Measurements from ENCODE around the gene DTD2.
"Not testable (repeated sequence)": the region's sequence is repeated elsewhere in the genome, so short reads cannot be mapped to it uniquely, and the experiment has no call there.

Gene DTD2

GRCh38 chr14:31442284-31442683 is 15.0 kb downstream of the DTD2 start:
- no peak for DNase-seq (ENCODE audit: low read depth in 3 of 3, low spot score in 1 of 3)

- no peak for DNase-seq (ENCODE audit: low read depth in 3 of 3, low spot score in 1 of 3)
These were observed 15.8 kb downstream of the DTD2 start for GRCh38 chr14:31441273-31442111.

- DNase-seq (ENCODE audit: low read depth in 3 of 3, low spot score in 1 of 3): no peak
These were observed 17.0 kb downstream of the DTD2 start for GRCh38 chr14:31440280-31440679.

DNA sequence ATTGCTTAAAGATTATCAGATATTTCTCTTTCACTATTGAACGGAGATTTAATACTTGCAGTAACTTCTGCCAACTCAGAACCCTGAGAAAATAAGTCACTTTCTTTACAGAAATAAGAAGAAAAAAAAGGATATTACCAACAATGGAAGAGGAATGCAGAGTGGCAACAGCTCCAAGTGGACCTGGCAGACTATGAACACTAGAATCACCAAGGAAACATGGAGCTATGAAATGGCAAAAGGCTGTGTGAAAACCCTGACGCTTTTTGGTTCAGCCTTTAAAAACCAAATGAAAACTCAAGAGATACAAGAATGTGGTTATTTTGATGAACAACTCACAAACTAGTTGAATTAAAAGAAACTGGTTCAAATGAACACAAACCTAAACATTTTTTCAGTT is 17.7 kb downstream of the DTD2 start:
- no peak for DNase-seq (ENCODE audit: low read depth in 3 of 3, low spot score in 1 of 3)

DNA sequence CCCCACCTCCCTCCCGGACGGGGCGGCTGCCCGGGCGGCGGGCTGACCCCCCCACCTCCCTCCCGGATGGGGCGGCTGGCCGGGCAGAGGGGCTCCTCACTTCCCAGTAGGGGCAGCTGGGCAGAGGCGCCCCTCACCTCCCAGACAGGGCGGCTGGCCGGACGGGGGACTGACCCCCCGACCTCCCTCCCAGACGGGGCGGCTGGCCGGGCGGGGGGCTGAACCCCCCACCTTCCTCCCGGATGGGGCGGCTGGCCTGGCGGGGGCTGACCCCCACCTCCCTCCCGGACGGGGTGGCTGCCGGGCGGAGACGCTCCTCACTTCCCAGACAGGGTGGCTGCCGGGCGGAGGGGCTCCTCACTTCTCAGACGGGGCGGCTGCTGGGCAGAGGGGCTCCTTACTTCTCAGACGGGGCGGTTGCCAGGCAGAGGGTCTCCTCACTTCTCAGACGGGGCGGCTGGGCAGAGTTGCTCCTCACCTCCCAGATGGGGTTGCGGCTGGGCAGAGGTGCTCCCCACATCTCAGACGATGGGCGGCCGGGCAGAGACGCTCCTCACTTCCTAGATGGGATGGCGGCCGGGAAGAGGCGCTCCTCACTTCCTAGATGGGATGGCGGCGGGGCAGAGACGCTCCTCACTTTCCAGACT is 20.1 kb downstream of the DTD2 start:
- DNase-seq (ENCODE audit: low read depth in 3 of 3, low spot score in 1 of 3): not testable (repeated sequence)

GRCh38 chr14:31435276-31435675 is 22.0 kb downstream of the DTD2 start:
- DNase-seq (ENCODE audit: low read depth in 3 of 3, low spot score in 1 of 3): no peak

- DNase-seq (ENCODE audit: low read depth in 3 of 3, low spot score in 1 of 3): no peak
These were observed 26.6 kb downstream of the DTD2 start for GRCh38 chr14:31430634-31431264.

DNA sequence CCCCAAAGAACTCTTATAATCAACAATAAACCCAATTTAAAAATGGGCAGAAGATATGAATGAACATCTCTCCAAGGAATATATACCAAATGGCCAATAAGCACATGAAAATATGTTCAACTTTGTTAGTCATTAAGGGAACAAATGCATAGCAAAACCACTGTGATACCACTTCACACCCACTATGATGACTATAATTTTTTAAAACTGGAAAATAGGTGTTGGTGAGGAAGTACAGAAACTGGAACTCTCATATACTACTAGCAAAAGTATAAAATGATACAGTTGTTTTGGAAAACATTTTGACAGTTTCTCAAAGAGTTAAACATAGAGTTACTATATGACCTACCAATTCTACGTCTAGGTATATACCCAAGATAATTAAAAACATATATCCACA is 27.5 kb downstream of the DTD2 start:
- no peak for DNase-seq (ENCODE audit: low read depth in 3 of 3, low spot score in 1 of 3)

DNA sequence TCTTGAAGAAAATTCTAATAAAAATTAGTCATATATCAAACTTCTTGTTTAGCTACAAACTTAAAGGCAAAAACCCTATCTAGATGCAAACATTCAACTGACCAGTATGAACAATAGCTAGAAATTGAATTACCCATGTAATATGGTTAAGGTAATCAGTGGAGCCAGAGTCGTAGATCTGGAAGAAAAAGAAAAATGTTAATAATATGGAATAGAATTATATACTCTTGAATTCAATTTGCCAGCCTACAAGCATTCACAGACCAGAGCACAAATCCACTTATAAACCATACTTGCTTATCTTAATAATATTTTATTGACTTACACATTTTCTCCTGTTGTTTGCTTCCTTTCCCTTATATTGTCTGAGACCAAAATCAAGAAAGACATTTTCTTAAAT is 29.3 kb downstream of the DTD2 start:
- no peak for DNase-seq (ENCODE audit: low read depth in 3 of 3, low spot score in 1 of 3)

DNA sequence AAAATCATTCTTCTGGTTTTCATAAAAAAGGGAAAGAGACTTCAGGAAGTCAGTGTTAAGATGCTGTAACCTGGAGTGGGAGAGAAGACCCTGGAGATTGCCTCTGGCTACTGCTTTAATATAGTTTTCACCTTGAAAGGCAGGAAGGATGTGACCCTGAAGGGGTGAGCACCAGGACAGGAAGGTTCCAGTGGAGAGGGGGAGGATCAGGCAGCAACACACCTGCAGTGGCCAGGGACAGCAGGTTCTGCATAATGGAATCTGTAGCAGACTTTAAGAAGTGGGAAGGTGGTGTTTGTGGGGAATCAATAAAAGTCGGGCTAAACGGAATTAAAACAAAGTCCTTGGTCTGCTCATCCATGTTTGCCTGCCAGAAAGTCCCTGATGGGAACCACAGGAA is 30.6 kb downstream of the DTD2 start:
- DNase-seq (ENCODE audit: low read depth in 3 of 3, low spot score in 1 of 3): no peak

GRCh38 chr14:31425905-31426304 is 31.4 kb downstream of the DTD2 start:
- no peak for DNase-seq (ENCODE audit: low read depth in 3 of 3, low spot score in 1 of 3)

DNA sequence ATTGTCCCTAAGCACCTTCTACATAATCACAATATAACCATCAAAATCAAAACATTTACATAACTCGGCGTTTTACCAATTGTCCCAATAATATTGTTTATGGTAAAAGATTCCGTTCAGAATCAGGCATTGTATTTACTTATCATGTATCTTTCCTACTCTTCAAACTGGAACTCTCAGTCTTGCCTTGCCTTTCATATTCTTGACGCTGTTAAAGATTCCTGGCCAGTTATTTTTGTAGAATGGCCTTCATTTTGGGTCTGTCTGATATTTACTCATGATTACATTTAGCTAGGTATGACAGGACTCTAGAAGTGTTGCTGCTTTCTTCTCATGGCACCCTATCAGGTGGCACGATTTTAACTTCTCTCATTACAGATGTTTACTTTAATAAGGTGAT is 36.1 kb downstream of the DTD2 start:
- no peak for DNase-seq (ENCODE audit: low read depth in 3 of 3, low spot score in 1 of 3)

DNA sequence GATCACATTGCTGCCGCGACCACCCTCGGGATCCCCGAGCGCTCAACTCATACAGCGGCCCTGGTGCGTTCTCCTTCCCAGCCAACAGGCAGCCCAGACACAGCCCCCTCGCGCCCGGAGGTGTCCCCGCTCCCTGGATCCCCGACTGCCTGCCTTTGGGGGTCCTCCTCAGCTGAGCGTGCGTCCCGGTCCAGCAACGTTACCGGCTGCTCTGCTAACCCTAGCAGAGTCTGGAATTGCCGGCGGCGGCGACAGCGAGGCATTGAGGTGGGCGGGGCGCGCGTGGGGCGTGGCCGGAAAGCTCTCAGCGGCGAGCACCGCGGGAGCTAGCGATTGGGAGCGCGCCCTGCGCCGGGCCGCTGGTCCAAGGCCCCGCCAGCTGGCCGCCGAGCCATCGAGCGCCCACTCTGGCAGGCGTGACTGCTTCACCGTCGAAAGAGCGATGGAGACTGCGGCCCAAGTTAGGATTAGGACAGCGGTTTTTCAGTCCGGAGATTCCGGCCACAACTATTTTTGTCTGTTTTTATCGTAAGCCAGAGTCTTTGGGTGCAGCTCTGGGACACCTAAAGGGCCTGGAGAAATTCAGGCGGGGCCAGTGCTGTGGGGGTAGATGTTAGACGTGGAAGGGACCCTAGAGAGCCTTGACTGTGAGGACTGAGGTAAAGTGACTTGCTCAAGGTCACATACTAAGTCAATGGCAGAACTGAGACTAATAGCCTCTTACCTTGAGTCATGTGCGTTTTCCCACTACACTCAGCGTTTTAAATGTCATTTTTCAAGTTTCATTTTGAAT is 36.8 kb downstream of the DTD2 start, which contains the start of gene HEATR5A:
TSS of gene HEATR5A (minus strand) at position 232 of the 793 bp plus-strand sequence. CDS start 17,575 bp downstream, outside the sequence.
- DNase-seq (ENCODE audit: low read depth in 3 of 3, low spot score in 1 of 3): peak; percentile 78 to 88 (median 83)

- no peak for DNase-seq (ENCODE audit: low read depth in 3 of 3, low spot score in 1 of 3)
These were observed 37.4 kb downstream of the DTD2 start for GRCh38 chr14:31419967-31420318.

DNA sequence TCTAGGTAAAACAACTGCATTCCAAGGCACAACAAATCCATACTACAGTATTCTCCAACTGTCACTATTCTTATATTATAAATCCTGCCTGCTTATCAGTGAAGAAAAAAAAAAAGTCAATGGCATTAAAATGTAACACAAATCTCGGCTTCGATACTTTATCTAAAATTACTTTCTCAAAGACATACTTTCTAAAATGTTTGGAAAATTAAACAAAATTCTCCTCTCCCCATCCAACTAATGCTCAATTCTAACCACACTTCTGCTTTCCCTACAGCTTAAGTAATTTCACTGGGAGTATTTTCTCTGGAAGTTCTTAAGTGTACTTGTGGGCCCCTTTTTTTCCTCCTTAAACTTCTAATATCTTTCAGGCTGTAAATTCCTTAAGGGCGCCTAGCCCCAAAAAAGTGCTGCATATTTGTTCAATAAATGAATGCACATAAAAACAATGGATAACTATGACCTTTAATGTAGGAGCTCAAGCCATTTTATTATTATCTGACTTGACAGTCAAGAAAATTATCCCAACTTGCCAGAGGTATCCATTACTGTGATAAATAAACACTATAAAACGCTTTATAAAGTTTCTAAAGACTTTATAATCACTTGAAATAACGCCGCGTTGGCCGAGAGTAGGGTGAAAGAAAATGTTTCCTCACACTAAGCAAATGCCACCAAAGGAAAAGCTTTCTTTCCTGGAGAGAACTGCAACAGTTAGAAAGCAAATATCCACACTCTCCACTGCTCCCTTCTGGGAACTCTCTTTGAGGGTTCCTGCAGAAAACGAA is 37.9 kb downstream of the DTD2 start:
- DNase-seq (ENCODE audit: low read depth in 3 of 3, low spot score in 1 of 3): no peak

GRCh38 chr14:31418440-31418839 is 38.9 kb downstream of the DTD2 start:
- no peak for DNase-seq (ENCODE audit: low read depth in 3 of 3, low spot score in 1 of 3)

DNA sequence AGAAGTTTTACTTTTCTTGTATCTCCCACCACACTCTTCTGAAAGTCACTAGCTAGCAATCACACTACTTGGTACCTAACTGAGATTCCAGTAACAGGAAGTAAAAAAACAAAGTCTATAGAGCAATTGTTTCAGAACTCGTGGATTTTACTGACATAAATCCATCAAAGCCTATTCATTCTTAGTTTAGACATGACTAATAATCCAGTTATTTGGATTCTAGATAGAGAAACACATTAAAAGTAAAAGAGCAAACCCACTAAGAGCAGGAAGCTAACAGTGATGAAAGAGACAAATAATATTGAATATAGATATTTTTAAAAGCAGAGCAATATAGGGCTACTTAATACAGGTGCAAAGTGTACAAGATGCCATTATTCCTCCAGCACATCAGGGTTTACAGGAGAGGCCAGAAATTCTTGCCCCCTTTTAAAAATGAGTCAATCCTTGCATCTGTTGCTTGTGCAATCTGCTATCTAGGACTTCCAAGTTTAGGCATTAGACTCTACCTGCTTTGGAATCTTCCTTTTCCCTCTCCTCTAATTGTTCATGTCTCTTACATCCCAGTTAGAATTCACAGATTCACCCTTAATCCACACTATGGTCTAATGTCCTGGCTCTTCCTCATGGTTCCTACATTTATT is 43.0 kb downstream of the DTD2 start:
- no peak for DNase-seq (ENCODE audit: low read depth in 3 of 3, low spot score in 1 of 3)

GRCh38 chr14:31411218-31411727 is 46.0 kb downstream of the DTD2 start:
- no peak for DNase-seq (ENCODE audit: low read depth in 3 of 3, low spot score in 1 of 3)

GRCh38 chr14:31410048-31410650 is 47.2 kb downstream of the DTD2 start:
- DNase-seq (ENCODE audit: low read depth in 3 of 3, low spot score in 1 of 3): no peak
